NB4 (cell line): ENCODE results near the gene TNFRSF1A.

ENCODE experiments used
- DNase-seq: peaks from one replicate; pipeline ENCODE4 v3.0.0; 2010; ENCODE audit warnings: low read depth
- H3K4me3 ChIP-seq: one replicate; pipeline ENCODE4 v1.5.1; 2011; ENCODE audit warnings: mild to moderate bottlenecking, low read depth, low read length, moderate library complexity
- MYC ChIP-seq: IDR thresholded peaks from 2 replicates; pipeline ENCODE4 v1.6.1; 2011; ENCODE audit warnings: low read depth, low read length
- POLR2A ChIP-seq: IDR thresholded peaks from 2 replicates; pipeline ENCODE4 v1.6.1; 2011; ENCODE audit warnings: mild to moderate bottlenecking; ENCODE audit not compliant: insufficient read length; ENCODE audit errors: extremely low read depth
- TF ChIP-seq, protein P1 (sequence below): IDR thresholded peaks from one replicate; pipeline ENCODE4 v1.5.1; 2012; ENCODE audit warnings: low read depth, low read length
- TF ChIP-seq, protein P2 (sequence below): IDR thresholded peaks from 2 replicates; pipeline ENCODE4 v1.6.1; 2011; ENCODE audit warnings: low read depth, low read length

Gene TNFRSF1A

DNA sequence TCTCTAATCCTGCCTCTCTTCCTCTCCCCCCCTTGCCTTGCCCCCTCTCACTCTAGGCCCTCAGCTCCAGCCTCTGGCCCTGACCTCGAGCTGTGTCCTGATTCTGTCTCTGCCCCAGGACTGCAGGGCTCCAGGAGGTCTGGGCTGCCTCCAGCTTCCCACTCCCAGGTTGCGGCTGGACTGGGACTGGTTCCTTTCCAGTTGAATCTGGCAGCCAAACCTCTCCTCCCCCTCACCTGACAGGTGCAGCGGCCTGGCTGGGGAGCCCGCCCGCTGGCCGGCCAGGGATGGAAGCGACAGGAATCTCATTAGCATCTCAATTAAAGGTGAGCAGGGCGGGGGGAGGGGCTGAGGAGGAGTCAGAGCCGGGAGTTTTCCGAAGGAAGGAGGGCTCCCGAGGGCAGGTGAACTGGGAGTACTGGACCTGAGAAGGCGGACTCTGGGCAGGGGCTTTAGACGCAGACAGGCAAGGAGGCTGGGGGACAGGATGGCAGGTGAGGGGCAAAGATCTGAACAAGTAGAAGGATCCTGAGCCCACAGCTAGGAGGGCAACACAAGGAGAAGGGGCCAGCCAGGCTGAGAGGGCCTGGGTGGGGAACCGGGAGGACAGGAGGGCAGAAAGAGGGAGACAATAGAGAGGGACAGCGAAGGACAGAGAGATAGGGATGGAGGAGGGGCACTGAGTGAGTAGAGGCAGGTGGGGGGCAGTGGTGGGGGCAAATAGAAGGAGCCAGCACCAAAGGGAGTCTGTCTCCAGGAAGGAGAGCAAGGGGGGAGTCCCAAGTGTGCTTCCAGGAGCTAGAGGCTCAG lies 33.6 kb upstream of the TNFRSF1A start, which contains the start of gene SCNN1A:
TSS of gene SCNN1A (minus strand) at position 295 of the 810 bp plus-strand sequence. CDS start 780 bp downstream, outside the sequence.
- TF ChIP-seq, protein P1, sequence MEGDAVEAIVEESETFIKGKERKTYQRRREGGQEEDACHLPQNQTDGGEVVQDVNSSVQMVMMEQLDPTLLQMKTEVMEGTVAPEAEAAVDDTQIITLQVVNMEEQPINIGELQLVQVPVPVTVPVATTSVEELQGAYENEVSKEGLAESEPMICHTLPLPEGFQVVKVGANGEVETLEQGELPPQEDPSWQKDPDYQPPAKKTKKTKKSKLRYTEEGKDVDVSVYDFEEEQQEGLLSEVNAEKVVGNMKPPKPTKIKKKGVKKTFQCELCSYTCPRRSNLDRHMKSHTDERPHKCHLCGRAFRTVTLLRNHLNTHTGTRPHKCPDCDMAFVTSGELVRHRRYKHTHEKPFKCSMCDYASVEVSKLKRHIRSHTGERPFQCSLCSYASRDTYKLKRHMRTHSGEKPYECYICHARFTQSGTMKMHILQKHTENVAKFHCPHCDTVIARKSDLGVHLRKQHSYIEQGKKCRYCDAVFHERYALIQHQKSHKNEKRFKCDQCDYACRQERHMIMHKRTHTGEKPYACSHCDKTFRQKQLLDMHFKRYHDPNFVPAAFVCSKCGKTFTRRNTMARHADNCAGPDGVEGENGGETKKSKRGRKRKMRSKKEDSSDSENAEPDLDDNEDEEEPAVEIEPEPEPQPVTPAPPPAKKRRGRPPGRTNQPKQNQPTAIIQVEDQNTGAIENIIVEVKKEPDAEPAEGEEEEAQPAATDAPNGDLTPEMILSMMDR = no peak
- TF ChIP-seq, protein P2, sequence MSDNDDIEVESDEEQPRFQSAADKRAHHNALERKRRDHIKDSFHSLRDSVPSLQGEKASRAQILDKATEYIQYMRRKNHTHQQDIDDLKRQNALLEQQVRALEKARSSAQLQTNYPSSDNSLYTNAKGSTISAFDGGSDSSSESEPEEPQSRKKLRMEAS = no peak
- TF ChIP-seq MYC (no peak), POLR2A (no peak)
- no peak for DNase-seq
- no peak within 1 kb of the TSS for H3K4me3 ChIP-seq

DNA sequence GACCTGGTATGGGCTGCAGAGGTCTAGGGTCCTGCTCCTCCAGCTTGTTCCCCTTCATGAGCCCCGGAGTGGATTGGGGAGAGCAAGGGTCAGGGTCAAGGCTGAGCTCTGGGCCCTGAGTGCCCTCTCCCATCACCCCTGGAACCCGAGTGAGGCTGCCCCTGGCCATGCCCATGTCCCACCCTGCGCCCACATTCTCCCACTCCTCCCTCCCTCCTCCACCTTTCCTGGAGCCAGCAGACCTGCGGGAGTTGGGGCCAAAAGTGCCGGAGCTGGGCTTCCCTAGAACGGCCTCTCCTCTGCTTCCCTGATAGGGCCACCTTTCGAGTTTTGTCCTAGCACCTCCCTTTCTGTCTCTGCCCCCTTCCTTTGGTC lies 32.9 kb upstream of the TNFRSF1A start:
- no peak for TF ChIP-seq MYC
- no peak for TF ChIP-seq POLR2A
- no peak for DNase-seq
- H3K4me3 ChIP-seq = no peak overlapping the region

DNA sequence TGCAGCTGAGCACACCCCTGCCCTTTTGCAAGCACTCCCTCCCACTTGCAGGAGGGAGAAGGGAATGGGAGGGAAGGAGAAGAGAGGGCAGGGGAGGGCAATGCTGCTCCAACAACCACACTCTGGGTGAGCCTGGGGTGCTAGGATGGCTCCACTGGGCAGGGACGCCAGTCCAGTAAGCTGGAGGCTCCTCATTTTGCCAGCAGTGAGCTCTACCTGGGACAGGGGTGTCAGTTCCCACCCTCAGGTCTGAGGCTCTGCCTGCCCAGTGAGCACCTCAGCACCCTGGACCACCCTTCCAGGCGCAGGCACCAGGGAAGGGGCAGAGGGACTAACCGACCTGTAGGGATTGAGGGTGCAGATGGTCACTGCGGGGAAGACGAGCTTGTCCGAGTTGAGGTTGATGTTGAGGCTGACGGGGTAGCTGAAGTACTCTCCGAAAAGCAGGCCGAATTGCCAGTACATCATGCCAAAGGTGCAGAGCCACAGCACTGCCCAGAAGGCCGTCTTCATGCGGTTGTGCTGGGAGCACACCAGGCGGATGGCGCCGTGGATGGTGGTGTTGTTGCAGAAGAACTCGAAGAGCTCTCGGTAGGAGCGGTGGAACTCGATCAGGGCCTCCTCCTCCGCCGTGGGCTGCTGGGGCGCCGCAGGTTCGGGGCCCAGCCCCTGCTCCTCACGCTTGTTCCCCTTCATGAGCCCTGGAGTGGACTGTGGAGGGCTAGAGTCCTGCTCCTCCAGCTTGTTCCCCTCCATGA lies 32.3 kb upstream of the TNFRSF1A start:
- TF ChIP-seq, protein P2 = no peak
- TF ChIP-seq POLR2A = no peak
- no peak for TF ChIP-seq MYC
- TF ChIP-seq, protein P1 = no peak
- H3K4me3 ChIP-seq = no peak overlapping the region

DNA sequence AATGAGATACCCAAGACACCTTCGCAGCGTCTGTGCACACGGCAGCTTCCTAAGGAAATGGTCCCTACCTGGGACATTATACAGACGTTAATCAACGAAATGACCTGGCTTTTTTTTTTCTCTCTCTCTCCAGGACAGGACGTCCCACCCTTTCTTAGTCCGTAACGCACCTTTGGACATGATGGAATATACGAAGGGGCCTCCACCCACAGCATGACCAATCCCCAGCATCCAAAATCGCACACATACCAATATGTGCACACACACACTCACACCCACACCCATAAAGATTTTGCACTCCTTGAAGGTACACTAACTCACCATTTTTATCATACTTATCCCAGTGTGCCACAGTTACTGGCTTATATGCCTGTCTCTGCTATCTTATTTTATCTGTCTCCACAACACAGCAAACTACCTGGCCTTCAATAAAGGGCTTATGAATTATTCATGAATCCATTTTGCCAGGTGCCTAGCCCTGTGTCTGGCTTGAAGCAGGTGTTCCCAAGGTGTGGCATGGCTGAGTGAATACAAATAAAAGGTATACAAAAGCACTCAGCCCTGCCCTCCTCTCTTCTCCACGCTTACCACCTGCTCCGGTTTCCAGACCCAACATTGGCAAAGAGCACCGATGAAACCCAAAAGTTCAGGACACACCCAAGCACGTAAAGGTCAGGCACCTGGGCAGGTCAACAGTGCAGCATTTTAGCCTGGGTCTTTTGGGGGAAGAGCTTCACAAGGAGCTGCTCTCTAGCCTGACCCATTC lies 31.3 kb upstream of the TNFRSF1A start:
- DNase-seq = no peak
- H3K4me3 ChIP-seq = no peak overlapping the region
- TF ChIP-seq, protein P1 = no peak
- TF ChIP-seq MYC (no peak), POLR2A (no peak)
- TF ChIP-seq, protein P2 = no peak

More for the DNA sequence above, 32.3 kb upstream of the TNFRSF1A start:
- no peak for DNase-seq

DNA sequence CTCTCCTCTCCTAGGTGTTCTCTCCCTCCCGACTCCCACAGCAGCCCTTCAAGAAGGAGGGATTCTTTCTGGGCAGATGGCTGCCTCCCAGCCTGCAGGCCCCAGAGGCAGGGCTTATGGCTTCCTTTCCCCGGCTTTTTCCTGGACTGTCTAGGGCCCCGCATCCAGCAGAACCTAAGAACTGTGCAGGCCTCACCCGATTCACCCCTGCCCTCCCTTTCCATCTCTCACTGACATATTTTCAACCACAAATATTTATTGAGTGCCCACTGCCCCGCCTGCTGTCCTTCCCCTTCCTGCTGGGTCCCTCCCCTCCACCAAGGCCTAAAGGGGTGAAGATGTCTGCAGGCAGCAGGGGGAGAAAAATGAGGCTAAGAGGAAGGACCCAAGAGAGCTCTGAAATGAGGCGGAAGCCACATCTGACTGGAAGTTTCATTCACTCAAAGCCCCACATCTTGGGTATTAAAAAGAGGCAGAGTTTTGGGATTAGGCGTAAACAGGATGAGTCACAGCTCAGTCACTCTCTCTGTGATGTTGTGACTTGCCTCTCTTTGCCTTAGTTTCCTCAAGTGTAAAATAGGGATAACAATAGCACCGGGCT lies 30.6 kb upstream of the TNFRSF1A start:
- TF ChIP-seq POLR2A = no peak
- TF ChIP-seq, protein P2 = peak; percentile 62; the same call in 1 of the 2 replicates
- TF ChIP-seq, protein P1 = no peak
- peak; percentile 32; the same call in 1 of the 2 replicates for TF ChIP-seq MYC
- no peak overlapping the region for H3K4me3 ChIP-seq
- peak; percentile 96 for DNase-seq
